Measurements from ENCODE around the gene CHST9.

CHST9 gene

GRCh38 chr18:26894426-26894825 lies 290.7 kb downstream of the CHST9 start:
- Mint-ChIP-seq H3K27ac (ENCODE audit: low read depth) (no peak overlapping the region), H3K9me3 (peaks cover 10% of the 10 kb centered on the region), H3K27me3 (no peaks in the 10 kb centered on the region), H3K36me3 (ENCODE audit: insufficient read depth) (no peaks in the 10 kb centered on the region), H3K4me3 (no peak overlapping the region), H3K4me1 (no peaks in the 10 kb centered on the region)
- ATAC-seq (replicated peaks; ENCODE audit: extremely low read depth, poor library complexity, severe bottlenecking) (no peak), DNase-seq (ENCODE audit: low spot score in 2 of 2) (no peak)

- H3K36me3 Mint-ChIP-seq (ENCODE audit: insufficient read depth): no peaks in the 10 kb centered on the region
- no peaks in the 10 kb centered on the region for H3K4me1 Mint-ChIP-seq
- H3K9me3 Mint-ChIP-seq: peaks cover 13% of the 10 kb centered on the region
- H3K27ac Mint-ChIP-seq (ENCODE audit: low read depth): no peak overlapping the region
- no peak overlapping the region for H3K4me3 Mint-ChIP-seq
- no peak for DNase-seq (ENCODE audit: low spot score in 2 of 2)
- no peaks in the 10 kb centered on the region for H3K27me3 Mint-ChIP-seq
- ATAC-seq (replicated peaks; ENCODE audit: extremely low read depth, poor library complexity, severe bottlenecking): no peak
Measured at GRCh38 chr18:26893996-26894395, 291.1 kb downstream of the CHST9 start.

GRCh38 chr18:26888259-26888658 lies 296.8 kb downstream of the CHST9 start:
- H3K27me3 Mint-ChIP-seq: no peaks in the 10 kb centered on the region
- DNase-seq (ENCODE audit: low spot score in 2 of 2): no peak

GRCh38 chr18:26875040-26875654 lies 310.0 kb downstream of the CHST9 start:
- ATAC-seq (replicated peaks; ENCODE audit: extremely low read depth, poor library complexity, severe bottlenecking) (no peak), DNase-seq (ENCODE audit: low spot score in 2 of 2) (no peak)
- Mint-ChIP-seq H3K4me1 (no peaks in the 10 kb centered on the region), H3K27me3 (no peaks in the 10 kb centered on the region), H3K36me3 (ENCODE audit: insufficient read depth) (no peaks in the 10 kb centered on the region), H3K4me3 (no peak overlapping the region), H3K27ac (ENCODE audit: low read depth) (no peak overlapping the region), H3K9me3 (peaks cover 10% of the 10 kb centered on the region)

More at GRCh38 chr18:26888259-26888658, 296.8 kb downstream of the CHST9 start:
- Mint-ChIP-seq H3K27ac (ENCODE audit: low read depth) (no peak overlapping the region), H3K4me1 (no peaks in the 10 kb centered on the region), H3K9me3 (peaks cover 4% of the 10 kb centered on the region), H3K4me3 (no peak overlapping the region), H3K36me3 (ENCODE audit: insufficient read depth) (no peaks in the 10 kb centered on the region)
- no peak for ATAC-seq (replicated peaks; ENCODE audit: extremely low read depth, poor library complexity, severe bottlenecking)

- Mint-ChIP-seq H3K27ac (ENCODE audit: low read depth) (no peak overlapping the region), H3K4me3 (no peak overlapping the region), H3K4me1 (no peaks in the 10 kb centered on the region), H3K27me3 (no peaks in the 10 kb centered on the region), H3K36me3 (ENCODE audit: insufficient read depth) (no peaks in the 10 kb centered on the region), H3K9me3 (peaks cover 10% of the 10 kb centered on the region)
- ATAC-seq (replicated peaks; ENCODE audit: extremely low read depth, poor library complexity, severe bottlenecking) (no peak), DNase-seq (ENCODE audit: low spot score in 2 of 2) (no peak)
Measured at GRCh38 chr18:26874283-26874682, 310.8 kb downstream of the CHST9 start.

- Mint-ChIP-seq H3K27ac (ENCODE audit: low read depth) (no peak overlapping the region), H3K27me3 (peaks cover 2% of the 10 kb centered on the region), H3K4me3 (no peak overlapping the region), H3K4me1 (no peaks in the 10 kb centered on the region), H3K9me3 (peaks cover 10% of the 10 kb centered on the region), H3K36me3 (ENCODE audit: insufficient read depth) (no peaks in the 10 kb centered on the region)
- DNase-seq (ENCODE audit: low spot score in 2 of 2) (no peak), ATAC-seq (replicated peaks; ENCODE audit: extremely low read depth, poor library complexity, severe bottlenecking) (no peak)
Measured at GRCh38 chr18:26869640-26870039, 315.5 kb downstream of the CHST9 start.

GRCh38 chr18:26868968-26869586 lies 316.0 kb downstream of the CHST9 start:
- Mint-ChIP-seq H3K4me3 (no peak overlapping the region), H3K27ac (ENCODE audit: low read depth) (no peak overlapping the region), H3K36me3 (ENCODE audit: insufficient read depth) (no peaks in the 10 kb centered on the region), H3K4me1 (no peaks in the 10 kb centered on the region), H3K9me3 (peaks cover 10% of the 10 kb centered on the region), H3K27me3 (peaks cover 8% of the 10 kb centered on the region)
- ATAC-seq (replicated peaks; ENCODE audit: extremely low read depth, poor library complexity, severe bottlenecking) (no peak), DNase-seq (ENCODE audit: low spot score in 2 of 2) (no peak)

- peaks cover 15% of the 10 kb centered on the region for H3K27me3 Mint-ChIP-seq
- DNase-seq (ENCODE audit: low spot score in 2 of 2): no peak
- ATAC-seq (replicated peaks; ENCODE audit: extremely low read depth, poor library complexity, severe bottlenecking): no peak
- peaks cover 5% of the 10 kb centered on the region for H3K9me3 Mint-ChIP-seq
- H3K27ac Mint-ChIP-seq (ENCODE audit: low read depth): no peak overlapping the region
- H3K4me1 Mint-ChIP-seq: no peaks in the 10 kb centered on the region
- H3K4me3 Mint-ChIP-seq: no peak overlapping the region
- H3K36me3 Mint-ChIP-seq (ENCODE audit: insufficient read depth): no peaks in the 10 kb centered on the region
Measured at GRCh38 chr18:26867471-26867870, 317.6 kb downstream of the CHST9 start.

- ATAC-seq (replicated peaks; ENCODE audit: extremely low read depth, poor library complexity, severe bottlenecking): no peak
Measured at GRCh38 chr18:26865557-26865956, 319.6 kb downstream of the CHST9 start, which contains the start of gene AQP4. TSS of gene AQP4 (minus strand) at chr18:26865707. CDS start at chr18:26865689, 18 bp downstream.

GRCh38 chr18:26864658-26865057 lies 320.4 kb downstream of the CHST9 start:
- no peak overlapping the region for H3K4me3 Mint-ChIP-seq
- DNase-seq (ENCODE audit: low spot score in 2 of 2) (no peak), ATAC-seq (replicated peaks; ENCODE audit: extremely low read depth, poor library complexity, severe bottlenecking) (no peak)
- H3K36me3 Mint-ChIP-seq (ENCODE audit: insufficient read depth): no peaks in the 10 kb centered on the region
- H3K9me3 Mint-ChIP-seq: no peaks in the 10 kb centered on the region
- no peaks in the 10 kb centered on the region for H3K4me1 Mint-ChIP-seq
- no peak overlapping the region for H3K27ac Mint-ChIP-seq (ENCODE audit: low read depth)
- H3K27me3 Mint-ChIP-seq: peaks cover 15% of the 10 kb centered on the region

More at GRCh38 chr18:26865557-26865956, 319.6 kb downstream of the CHST9 start, which contains the start of gene AQP4:
- Mint-ChIP-seq H3K36me3 (ENCODE audit: insufficient read depth) (no peaks in the 10 kb centered on the region), H3K9me3 (no peaks in the 10 kb centered on the region), H3K4me3 (no peak within 1 kb of the TSS), H3K27ac (ENCODE audit: low read depth) (no peak within 1 kb of the TSS), H3K4me1 (no peaks in the 10 kb centered on the region), H3K27me3 (peaks cover 15% of the 10 kb centered on the region)
- DNase-seq (ENCODE audit: low spot score in 2 of 2): no peak

GRCh38 chr18:26863921-26864497 lies 321.1 kb downstream of the CHST9 start:
- Mint-ChIP-seq H3K27me3 (peaks cover 15% of the 10 kb centered on the region), H3K36me3 (ENCODE audit: insufficient read depth) (no peaks in the 10 kb centered on the region), H3K27ac (ENCODE audit: low read depth) (no peak overlapping the region), H3K4me3 (no peak overlapping the region), H3K9me3 (no peaks in the 10 kb centered on the region), H3K4me1 (no peaks in the 10 kb centered on the region)
- ATAC-seq (replicated peaks; ENCODE audit: extremely low read depth, poor library complexity, severe bottlenecking): no peak
- DNase-seq (ENCODE audit: low spot score in 2 of 2): no peak

GRCh38 chr18:26863122-26863879 lies 321.8 kb downstream of the CHST9 start:
- no peak for DNase-seq (ENCODE audit: low spot score in 2 of 2)
- H3K4me3 Mint-ChIP-seq: no peak overlapping the region
- no peak overlapping the region for H3K27ac Mint-ChIP-seq (ENCODE audit: low read depth)
- no peaks in the 10 kb centered on the region for H3K36me3 Mint-ChIP-seq (ENCODE audit: insufficient read depth)
- peaks cover 15% of the 10 kb centered on the region for H3K27me3 Mint-ChIP-seq
- no peak for ATAC-seq (replicated peaks; ENCODE audit: extremely low read depth, poor library complexity, severe bottlenecking)
- no peaks in the 10 kb centered on the region for H3K9me3 Mint-ChIP-seq
- no peaks in the 10 kb centered on the region for H3K4me1 Mint-ChIP-seq

All from central memory CD8-positive, alpha-beta T cell (primary cell).